CD4-positive, CD25-positive, alpha-beta regulatory T cell (primary cell): Measurements from ENCODE around the gene NUBP2. TPM values are rescaled to one million over a fixed set of nuclear protein-coding genes. Genes with fewer than 3 reads are reported as not detected.

Experiments used
- ATAC-seq, 2 donors: fragments of 150-1000 bp; cut with Tn5 transposase; one replicate each; pipeline ENCODE4 v1.10.0; 2021; ENCODE audit warnings: low read depth in 2 of 2, moderate number of reproducible peaks in 2 of 2, moderate library complexity in 1 of 2
- DNase-seq, 3 donors: peaks; one replicate each; pipeline versions ENCODE4 v3.0.0 to v3.0.0-alpha.2; 2012 to 2022; ENCODE audit warnings: mixed read lengths in 1 of 3
- H3K27ac ChIP-seq: one replicate; pipeline ENCODE4 v1.7.0; 2013; ENCODE audit warnings: mild to moderate bottlenecking, low read length; ENCODE audit not compliant: insufficient read depth, poor library complexity, severe bottlenecking
- H3K27me3 ChIP-seq: one replicate; pipeline ENCODE4 v1.7.0; 2013; ENCODE audit warnings: low read length; ENCODE audit not compliant: control insufficient read depth, insufficient read depth
- H3K36me3 ChIP-seq: one replicate; pipeline ENCODE4 v1.7.0; 2013; ENCODE audit warnings: mild to moderate bottlenecking, low read length, moderate library complexity; ENCODE audit not compliant: control insufficient read depth, insufficient read depth
- H3K4me1 ChIP-seq: 2 replicates; pipeline ENCODE4 v1.7.0; 2013; ENCODE audit warnings: mild to moderate bottlenecking, low read length; ENCODE audit not compliant: insufficient read depth, control insufficient read depth, poor library complexity, severe bottlenecking
- H3K4me3 ChIP-seq: one replicate; pipeline ENCODE4 v1.7.0; 2013; ENCODE audit warnings: low read depth, mild to moderate bottlenecking, low read length, moderate library complexity
- H3K9me3 ChIP-seq, 2 experiments: 1 replicate in 1 of 2; 2 replicates in 1 of 2; pipeline ENCODE4 v1.7.0; 2013; ENCODE audit warnings: low read length in 2 of 2, mild to moderate bottlenecking in 1 of 2, moderate library complexity in 1 of 2; ENCODE audit not compliant: control insufficient read depth in 2 of 2
- H3K27ac Mint-ChIP-seq, 3 donors: one replicate each; pipeline ENCODE4 v1.8.0; 2020 to 2022; ENCODE audit warnings: mild to moderate bottlenecking in 3 of 3, mixed read lengths in 3 of 3, moderate library complexity in 2 of 3
- H3K27me3 Mint-ChIP-seq: one replicate; pipeline ENCODE4 v1.8.0; 2022; ENCODE audit warnings: mild to moderate bottlenecking, mixed read lengths
- H3K36me3 Mint-ChIP-seq: one replicate; pipeline ENCODE4 v1.8.0; 2020; ENCODE audit warnings: mixed read lengths
- H3K4me1 Mint-ChIP-seq, 4 donors: one replicate each; pipeline ENCODE4 v1.8.0; 2020 to 2022; ENCODE audit warnings: mixed read lengths in 4 of 4, mild to moderate bottlenecking in 1 of 4
- H3K4me3 Mint-ChIP-seq, 4 donors: one replicate each; pipeline ENCODE4 v1.8.0; 2020 to 2022; ENCODE audit warnings: mild to moderate bottlenecking in 4 of 4, mixed read lengths in 4 of 4, moderate library complexity in 3 of 4
- H3K9me3 Mint-ChIP-seq, 7 donors: one replicate each; pipeline ENCODE4 v1.8.0; 2020 to 2022; ENCODE audit warnings: mixed read lengths in 7 of 7, mild to moderate bottlenecking in 3 of 7, moderate library complexity in 2 of 7
- polyA plus RNA-seq, 4 donors: library from polyadenylated mRNA; unstranded; fragments of 300-500 nt; fragmentation: Illumina TruSeq; gene quantifications; one replicate each; pipeline ENCODE4 v1.2.3, GENCODE V29; 2021
- total RNA-seq: library from RNA; stranded (reverse); gene quantifications from one replicate; pipeline ENCODE4 v1.2.3, GENCODE V29; 2022

The NUBP2 gene
- total and polyA plus RNA-seq, 5 donors from 2014 or later, result 41.6 to 104 (median 95.3) TPM

DNA sequence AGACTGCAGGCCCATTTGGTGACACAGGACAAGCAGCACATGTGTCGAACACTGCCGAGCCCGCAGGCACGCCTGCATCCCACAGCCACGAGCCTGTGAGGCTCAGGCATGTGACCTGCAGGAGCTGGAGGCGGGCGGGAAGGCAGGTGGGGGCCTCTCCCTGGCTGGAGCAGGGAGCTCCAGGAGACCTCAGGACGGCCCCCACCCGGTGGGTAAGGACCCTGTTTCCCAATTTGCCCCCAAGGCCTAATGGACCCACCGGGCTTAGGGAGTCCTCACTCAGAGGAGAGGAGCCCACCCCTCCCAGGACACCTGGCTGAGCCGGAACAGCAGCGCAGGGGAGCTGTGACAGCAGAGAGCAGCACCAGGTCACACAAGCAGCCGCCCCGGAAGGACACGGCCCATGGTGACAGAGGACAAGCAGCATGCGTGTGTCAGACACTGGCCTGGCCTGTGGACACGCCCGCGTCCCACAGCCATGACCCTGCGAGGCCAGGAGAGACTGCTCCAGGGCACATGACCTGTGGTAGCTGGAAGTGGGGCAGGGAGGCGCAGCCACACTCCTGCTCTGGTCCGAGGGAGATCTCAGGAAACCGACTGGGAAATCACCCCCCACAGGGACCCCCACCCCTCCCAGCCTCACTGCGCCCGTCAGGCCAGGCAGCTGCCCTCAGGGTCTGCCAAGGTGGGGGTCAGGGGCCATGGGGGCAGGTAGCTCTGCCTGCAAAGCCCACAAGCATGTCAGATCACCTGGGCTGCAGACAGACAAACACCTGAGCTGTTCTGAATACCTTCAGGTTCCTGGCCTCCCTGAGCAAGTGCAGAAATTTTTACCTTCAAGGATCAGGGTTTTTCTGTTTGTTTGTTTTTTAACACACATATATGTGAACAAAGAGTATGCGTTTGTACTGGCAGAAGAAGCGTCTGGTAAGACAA is 2.8 kb upstream of the NUBP2 start:
- H3K27me3 Mint-ChIP-seq, result no peaks in the 10 kb centered on the region
- Histone ChIP-seq H3K36me3 (peaks cover 19% of the 10 kb centered on the region), H3K27ac (no peak overlapping the region), H3K4me3 (no peak overlapping the region), H3K9me3 (no peaks in the 10 kb centered on the region), H3K27me3 (no peaks in the 10 kb centered on the region), H3K4me1 (peaks cover 38% of the 10 kb centered on the region)
- peak overlapping the region; percentile 7 to 96 (median 66) for H3K4me3 Mint-ChIP-seq
- H3K9me3 Mint-ChIP-seq, result no peaks in the 10 kb centered on the region
- ATAC-seq, result no peak
- H3K4me1 Mint-ChIP-seq, result peaks cover 0 to 32% (median 6%) of the 10 kb centered on the region in 4 donors
- H3K27ac Mint-ChIP-seq, result no peak overlapping the region
- H3K36me3 Mint-ChIP-seq, result no peaks in the 10 kb centered on the region
- DNase-seq, result no peak

DNA sequence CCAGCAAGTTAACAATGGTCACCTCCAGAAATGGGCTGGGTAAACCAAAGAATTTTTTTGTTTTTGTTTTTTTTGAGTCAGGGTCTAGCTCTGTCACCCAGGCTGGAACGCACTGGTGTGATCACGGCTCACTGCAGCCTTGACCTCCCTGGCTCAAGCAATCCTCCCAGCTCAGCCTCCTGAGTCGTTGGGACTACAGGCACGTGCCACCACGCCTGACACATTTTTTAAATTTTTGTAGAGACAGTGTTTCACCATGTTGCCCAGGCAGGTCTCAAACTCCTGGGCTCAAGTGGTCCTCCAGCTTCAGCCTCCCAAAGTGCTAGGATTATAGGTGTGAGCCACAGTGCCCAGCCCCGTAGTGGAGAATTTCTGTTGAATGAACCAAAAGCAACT is 2.1 kb upstream of the NUBP2 start:
- peaks cover 16% of the 10 kb centered on the region for H3K36me3 ChIP-seq
- H3K27me3 ChIP-seq, result no peaks in the 10 kb centered on the region
- Mint-ChIP-seq H3K4me3 (peak overlapping the region; percentile 88 to 96 (median 92)), H3K27ac (no peak overlapping the region), H3K4me1 (peaks cover 0 to 36% (median 6%) of the 10 kb centered on the region in 4 donors), H3K36me3 (no peaks in the 10 kb centered on the region), H3K27me3 (no peaks in the 10 kb centered on the region), H3K9me3 (no peaks in the 10 kb centered on the region)
- H3K27ac ChIP-seq, result no peak overlapping the region
- no peak overlapping the region for H3K4me3 ChIP-seq
- H3K9me3 ChIP-seq, result no peaks in the 10 kb centered on the region
- H3K4me1 ChIP-seq, result peaks cover 39% of the 10 kb centered on the region
- ATAC-seq (no peak), DNase-seq (no peak)

DNA sequence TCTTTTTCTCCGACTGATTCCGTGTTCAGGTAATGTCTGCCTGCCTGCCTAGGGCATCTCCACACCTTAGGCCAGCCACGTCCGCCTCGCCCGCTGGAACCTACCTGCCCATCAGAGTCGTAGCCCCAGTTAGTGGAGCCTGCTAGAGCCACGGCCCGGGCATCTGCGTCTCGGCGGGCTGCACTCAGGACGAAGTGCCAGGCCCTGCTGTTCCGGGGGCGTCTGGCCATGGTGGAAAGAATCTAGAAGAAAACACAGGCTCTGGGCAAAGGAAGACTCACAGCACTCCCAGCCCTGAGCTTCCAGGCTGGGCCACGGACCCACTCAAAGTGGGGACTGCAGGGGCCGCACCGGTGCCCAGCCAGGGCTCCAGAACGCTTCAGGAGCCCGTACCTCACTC is 1.5 kb upstream of the NUBP2 start:
- peak overlapping the region; percentile 88 to 96 (median 92) for H3K4me3 Mint-ChIP-seq
- Histone ChIP-seq H3K27me3 (no peaks in the 10 kb centered on the region), H3K36me3 (peaks cover 16% of the 10 kb centered on the region), H3K4me1 (peaks cover 39% of the 10 kb centered on the region), H3K4me3 (peak overlapping the region; percentile 26), H3K27ac (peak overlapping the region; percentile 47), H3K9me3 (no peaks in the 10 kb centered on the region)
- no peaks in the 10 kb centered on the region for H3K27me3 Mint-ChIP-seq
- peaks cover 0 to 39% (median 6%) of the 10 kb centered on the region in 4 donors for H3K4me1 Mint-ChIP-seq
- DNase-seq (no peak), ATAC-seq (no peak)
- H3K36me3 Mint-ChIP-seq, result no peaks in the 10 kb centered on the region
- H3K9me3 Mint-ChIP-seq, result no peaks in the 10 kb centered on the region
- peak overlapping the region; percentile 5 to 93 (median 72) for H3K27ac Mint-ChIP-seq

DNA sequence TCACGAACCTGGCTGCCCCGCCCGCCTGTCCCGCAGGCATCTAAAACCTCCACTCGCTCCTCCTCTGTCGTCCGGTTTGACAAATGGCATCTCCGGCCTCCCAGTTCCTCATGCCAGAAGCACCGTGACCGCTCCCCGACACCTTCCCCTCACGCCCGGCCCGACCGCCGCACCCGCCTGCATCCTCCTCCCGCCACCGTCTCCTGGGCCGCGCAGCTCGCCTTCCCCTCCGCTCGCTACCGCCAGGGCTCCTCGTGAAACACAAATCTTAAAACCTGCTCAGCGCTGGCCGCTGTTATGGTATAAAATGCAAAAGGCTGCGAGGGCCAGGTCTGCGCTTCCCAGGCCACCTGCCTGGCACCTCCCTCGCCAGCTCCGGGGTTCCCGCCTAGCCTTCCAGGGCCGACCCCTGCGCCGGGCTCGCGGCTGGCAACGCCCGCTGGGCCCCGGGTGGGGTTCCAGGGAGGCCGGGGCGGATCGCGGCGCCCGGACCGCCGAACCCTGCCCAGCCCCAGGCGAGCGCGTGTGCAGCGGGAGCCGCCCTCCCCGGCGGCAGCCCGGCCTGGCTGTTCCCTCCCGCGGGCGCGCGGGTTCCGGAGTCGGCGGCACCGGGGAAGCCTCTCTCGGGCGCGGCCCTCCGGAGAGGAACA is 877 bp upstream of the NUBP2 start:
- Histone ChIP-seq H3K27me3 (no peaks in the 10 kb centered on the region), H3K4me1 (peaks cover 39% of the 10 kb centered on the region), H3K4me3 (peak overlapping the region; percentile 26), H3K9me3 (no peaks in the 10 kb centered on the region), H3K27ac (peak overlapping the region; percentile 74), H3K36me3 (peaks cover 21% of the 10 kb centered on the region)
- Mint-ChIP-seq H3K27me3 (no peaks in the 10 kb centered on the region), H3K27ac (peak overlapping the region in 2 of 3 donors; percentile 72 to 93), H3K4me3 (peak overlapping the region; percentile 88 to 96 (median 92)), H3K4me1 (peaks cover 0 to 39% (median 6%) of the 10 kb centered on the region in 4 donors), H3K36me3 (no peaks in the 10 kb centered on the region), H3K9me3 (no peaks in the 10 kb centered on the region)
- ATAC-seq (peak in 1 of 2 donors; percentile 1), DNase-seq (peak in 2 of 3 donors; percentile 44 to 50)

DNA sequence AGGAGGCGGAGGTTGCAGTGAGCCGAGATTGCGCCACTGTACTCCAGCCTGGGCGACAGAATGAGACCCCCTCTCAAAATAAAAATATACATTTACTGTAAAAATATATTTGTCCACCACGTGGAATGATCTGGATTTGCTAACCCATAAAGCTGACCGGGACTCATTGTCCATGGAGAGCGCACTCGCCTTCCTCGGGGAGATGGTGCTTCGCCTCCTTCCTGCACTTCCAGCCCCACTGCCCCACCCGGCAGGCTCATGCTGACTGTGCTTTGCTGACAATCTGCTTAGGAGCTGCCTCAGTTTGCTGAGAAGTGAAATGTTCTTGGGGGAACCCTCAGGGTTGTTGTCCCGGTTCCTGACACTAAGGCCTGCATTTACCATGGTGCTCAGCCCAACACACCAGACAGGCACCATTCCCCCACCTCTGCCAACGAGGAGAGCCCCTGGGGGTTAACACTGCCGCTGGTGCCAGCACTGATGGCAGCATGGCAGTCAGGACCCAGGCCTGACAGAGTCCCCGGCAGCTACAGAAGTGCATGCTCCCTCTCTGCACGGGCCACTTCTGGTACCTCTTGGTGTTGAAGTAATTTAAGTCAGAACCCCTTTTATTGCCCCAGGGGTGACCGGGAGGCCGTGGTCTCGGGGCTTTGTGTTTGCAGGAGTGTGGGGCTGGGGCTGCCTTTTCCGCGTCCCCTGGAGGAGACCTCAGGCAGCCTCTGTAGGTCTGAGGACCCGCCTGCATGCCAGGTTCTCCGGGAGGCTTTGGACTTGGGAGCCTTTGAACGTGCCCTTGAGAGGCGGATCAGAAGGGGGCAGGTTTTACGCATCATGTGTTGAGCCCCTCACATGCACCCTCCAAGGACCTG is 2.5 kb downstream of the NUBP2 start:
- H3K9me3 ChIP-seq, result no peaks in the 10 kb centered on the region
- no peak for DNase-seq
- Mint-ChIP-seq H3K36me3 (peaks cover 4% of the 10 kb centered on the region), H3K9me3 (no peaks in the 10 kb centered on the region), H3K27ac (no peak overlapping the region), H3K4me3 (peak overlapping the region; percentile 51 to 73 (median 64)), H3K4me1 (peaks cover 0 to 40% (median 9%) of the 10 kb centered on the region in 4 donors), H3K27me3 (no peaks in the 10 kb centered on the region)
- ATAC-seq, result no peak
- H3K36me3 ChIP-seq, result peaks cover 22% of the 10 kb centered on the region
- H3K27me3 ChIP-seq, result no peaks in the 10 kb centered on the region
- H3K4me3 ChIP-seq, result no peak overlapping the region
- H3K27ac ChIP-seq, result no peak overlapping the region
- H3K4me1 ChIP-seq, result peaks cover 39% of the 10 kb centered on the region

DNA sequence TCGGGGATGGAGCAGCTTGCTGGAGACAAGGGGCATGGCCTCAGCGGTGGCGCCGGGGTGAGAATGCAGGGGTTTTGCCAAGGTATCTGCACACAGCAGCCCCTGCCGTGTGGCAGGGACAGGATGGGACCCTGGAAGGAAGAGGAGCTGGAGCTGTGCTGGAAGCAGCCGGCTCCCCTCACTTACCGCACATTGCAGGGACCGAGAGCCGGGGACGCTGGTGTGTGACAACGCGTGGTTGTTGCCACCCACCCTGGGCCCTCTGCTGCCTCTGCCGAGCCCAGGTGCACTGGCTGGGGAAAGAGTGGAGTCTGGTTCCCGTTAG is 3.0 kb downstream of the NUBP2 start:
- H3K27ac Mint-ChIP-seq, result no peak overlapping the region

DNA sequence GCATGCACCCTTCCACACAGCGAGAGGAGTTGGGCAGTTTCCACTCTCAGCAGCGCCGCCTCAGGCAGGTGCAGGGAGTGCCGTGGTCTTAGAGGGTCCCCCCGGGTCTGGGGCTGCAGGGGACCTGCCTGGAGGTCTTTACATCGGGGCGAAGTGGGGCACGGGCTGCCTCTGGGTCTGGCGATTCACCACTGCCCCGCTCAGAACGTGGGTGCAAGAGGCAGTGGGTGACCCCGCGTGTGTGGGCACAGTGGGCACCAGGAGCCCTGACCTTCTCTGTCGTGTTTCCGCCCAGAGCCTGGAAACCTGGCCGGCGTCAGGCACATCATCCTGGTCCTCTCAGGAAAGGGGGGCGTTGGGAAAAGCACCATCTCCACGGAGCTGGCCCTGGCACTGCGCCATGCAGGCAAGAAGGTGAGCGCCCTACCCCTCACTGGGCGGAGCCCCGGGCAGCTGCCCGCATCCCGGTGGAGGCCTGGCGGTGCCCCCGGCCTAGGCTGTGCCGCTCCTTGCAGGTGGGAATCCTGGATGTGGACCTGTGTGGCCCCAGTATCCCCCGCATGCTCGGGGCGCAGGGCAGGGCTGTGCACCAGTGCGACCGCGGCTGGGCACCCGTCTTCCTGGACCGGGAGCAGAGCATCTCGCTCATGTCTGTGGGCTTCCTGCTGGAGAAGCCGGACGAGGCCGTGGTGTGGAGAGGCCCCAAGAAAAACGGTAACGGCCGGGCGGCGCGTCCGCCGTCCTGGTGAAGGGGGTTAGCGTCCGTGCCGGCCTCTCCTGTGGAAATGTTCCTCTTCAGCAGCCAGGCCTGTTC is 3.7 kb downstream of the NUBP2 start:
- Histone ChIP-seq H3K27ac (no peak overlapping the region), H3K27me3 (no peaks in the 10 kb centered on the region), H3K36me3 (peaks cover 20% of the 10 kb centered on the region), H3K9me3 (no peaks in the 10 kb centered on the region), H3K4me3 (no peak overlapping the region), H3K4me1 (peaks cover 32% of the 10 kb centered on the region)
- peaks cover 4% of the 10 kb centered on the region for H3K36me3 Mint-ChIP-seq
- no peak overlapping the region for H3K4me3 Mint-ChIP-seq
- no peaks in the 10 kb centered on the region for H3K9me3 Mint-ChIP-seq
- H3K27ac Mint-ChIP-seq, result no peak overlapping the region
- ATAC-seq (no peak), DNase-seq (no peak)
- H3K4me1 Mint-ChIP-seq, result peaks cover 0 to 33% (median 9%) of the 10 kb centered on the region in 4 donors
- no peaks in the 10 kb centered on the region for H3K27me3 Mint-ChIP-seq

More for the DNA sequence above, 3.0 kb downstream of the NUBP2 start:
- Histone ChIP-seq H3K36me3 (peaks cover 20% of the 10 kb centered on the region), H3K27ac (no peak overlapping the region), H3K4me3 (no peak overlapping the region), H3K4me1 (peaks cover 39% of the 10 kb centered on the region), H3K27me3 (no peaks in the 10 kb centered on the region), H3K9me3 (no peaks in the 10 kb centered on the region)
- ATAC-seq, result no peak
- Mint-ChIP-seq H3K4me3 (peak overlapping the region in 1 of 4 donors; percentile 7), H3K36me3 (peaks cover 4% of the 10 kb centered on the region), H3K9me3 (no peaks in the 10 kb centered on the region), H3K4me1 (peaks cover 0 to 39% (median 9%) of the 10 kb centered on the region in 4 donors), H3K27me3 (no peaks in the 10 kb centered on the region)
- DNase-seq, result no peak
